ENCODE measurements around the gene BCAS3. TPM values are rescaled to one million over a fixed set of nuclear protein-coding genes. Genes with fewer than 3 reads are reported as not detected.

BCAS3 gene
- total RNA-seq, 1 experiment from 2014 or later, result 26.3 TPM

DNA sequence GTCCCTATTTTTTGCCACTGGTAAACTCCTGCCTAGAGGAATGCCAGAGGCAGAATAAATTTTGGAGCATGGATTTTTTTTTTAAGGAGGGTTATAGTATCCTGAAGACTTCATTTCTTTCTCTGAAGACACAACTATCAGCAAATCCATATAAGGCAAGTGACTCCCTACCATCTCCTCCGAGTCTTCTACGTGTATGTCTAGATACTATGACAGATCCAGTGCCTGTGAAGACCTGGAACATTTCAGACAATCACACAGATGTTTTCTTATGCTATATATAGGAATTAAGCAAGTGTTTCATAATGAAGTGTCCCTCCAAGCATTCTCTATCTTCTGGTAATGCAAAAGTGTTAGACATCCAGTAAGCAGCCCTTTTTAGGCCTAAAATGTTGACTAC is 466.5 kb downstream of the BCAS3 start:
- intact Hi-C loops (cut with micrococcal nuclease), result no loop called here
- CTCF ChIA-PET, result no interaction called here

DNA sequence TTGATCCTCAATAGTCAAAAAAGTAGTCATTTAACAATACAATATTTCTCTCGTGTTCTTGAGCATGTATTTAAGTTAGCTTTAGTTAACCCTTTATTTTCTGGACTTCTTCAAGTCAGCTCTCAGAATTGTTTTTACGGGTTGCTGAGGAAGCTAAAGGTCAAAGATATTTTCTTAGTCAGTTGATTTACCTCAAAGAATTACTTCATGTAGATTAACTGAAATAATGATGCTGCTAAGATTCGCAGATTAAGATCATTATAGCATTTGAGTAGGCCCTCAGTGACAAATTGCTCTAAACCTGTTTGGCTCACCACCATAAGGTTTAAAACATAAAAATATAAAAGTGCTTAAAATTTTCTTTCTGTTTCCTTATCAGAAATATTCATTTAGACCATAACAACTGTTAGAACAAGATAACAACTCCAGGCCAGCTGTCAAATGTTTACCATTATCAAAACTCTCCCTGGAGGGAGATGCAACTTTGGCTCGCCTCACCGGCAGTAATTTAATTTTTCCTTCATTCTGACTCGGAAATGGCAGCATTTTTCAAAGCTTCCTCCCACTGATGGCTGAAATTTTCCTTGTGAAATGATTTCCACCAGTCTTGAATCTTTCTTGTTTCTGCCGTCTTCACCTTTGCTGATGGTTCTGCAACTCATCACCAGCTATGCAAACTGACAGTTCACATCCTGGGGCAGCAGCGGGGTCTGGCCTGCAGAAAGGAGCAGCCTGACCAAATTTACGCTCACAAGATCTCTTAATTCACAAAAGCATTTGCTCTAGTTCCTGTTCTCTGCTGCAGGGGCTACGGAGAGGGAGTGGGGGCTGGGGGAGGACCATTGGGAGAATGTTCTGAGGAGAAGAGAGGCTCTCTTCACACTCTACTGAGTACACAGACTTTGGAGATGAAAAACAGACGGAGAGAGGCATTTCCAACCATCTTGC is 467.2 kb downstream of the BCAS3 start:
- intact Hi-C loops (cut with micrococcal nuclease), result no loop called here
- Histone ChIP-seq H3K4me1 (ENCODE audit: control insufficient read depth in 1 of 2, insufficient read depth in 2 of 2, low read length in 2 of 2) (no peaks in the 10 kb centered on the region), H3K9me3 (ENCODE audit: control insufficient read depth in 1 of 2, insufficient read depth in 1 of 2, low read depth in 1 of 2, low read length in 2 of 2) (no peaks in the 10 kb centered on the region), H3K4me3 (replicated peaks in 1 of 2; ENCODE audit: low read depth in 1 of 2, low read length in 2 of 2) (no peak overlapping the region), H2AFZ (ENCODE audit: low read depth, low read length, poor library complexity, severe bottlenecking) (no peak overlapping the region), H3K9ac (ENCODE audit: low read length) (no peak overlapping the region), H4K20me1 (ENCODE audit: insufficient read depth) (no peaks in the 10 kb centered on the region), H3K9me2 (ENCODE audit: insufficient read depth) (no peaks in the 10 kb centered on the region), H3K4me2 (ENCODE audit: low read length) (no peak overlapping the region), H3K36me3 (ENCODE audit: control insufficient read depth in 1 of 2, insufficient read depth in 2 of 2, low read length in 2 of 2) (no peaks in the 10 kb centered on the region), H3K27me3 (ENCODE audit: insufficient read depth, low read length) (no peaks in the 10 kb centered on the region), H3K79me2 (ENCODE audit: insufficient read depth, low read length) (no peaks in the 10 kb centered on the region), H3K27ac (ENCODE audit: low read depth, low read length) (no peak overlapping the region)
- DNase-seq (ENCODE audit: low read depth, low spot score), result no peak
- ATAC-seq, result no peak
- POLR2A ChIA-PET, result no interaction called here
- CTCF ChIA-PET, result no interaction called here
- RAD21 ChIA-PET (ENCODE audit: low non-redundant PET in 1 of 2, low total read pairs in 2 of 2, uncharacterized antibody in 2 of 2, unreplicated experiment in 2 of 2), result no interaction called here
- BruUV-seq (replicated peaks), result no TSS peak
- TF ChIP-seq CBX3 (IDR thresholded peaks at IDR 0.05; ENCODE audit: low read depth) (no peak), SRF (IDR thresholded peaks at IDR 0.05; ENCODE audit: low read depth) (no peak), SIN3A (IDR thresholded peaks at IDR 0.05; ENCODE audit: low read depth) (no peak), ZNF274 (IDR thresholded peaks at IDR 0.05; ENCODE audit: low read depth, low read length) (no peak), POLR2AphosphoS5 (IDR thresholded peaks at IDR 0.05; ENCODE audit: low read depth, low read length) (no peak), ELF1 (IDR thresholded peaks at IDR 0.05; ENCODE audit: borderline replicate concordance, low read depth) (no peak)
- TF ChIP-seq, protein P1, sequence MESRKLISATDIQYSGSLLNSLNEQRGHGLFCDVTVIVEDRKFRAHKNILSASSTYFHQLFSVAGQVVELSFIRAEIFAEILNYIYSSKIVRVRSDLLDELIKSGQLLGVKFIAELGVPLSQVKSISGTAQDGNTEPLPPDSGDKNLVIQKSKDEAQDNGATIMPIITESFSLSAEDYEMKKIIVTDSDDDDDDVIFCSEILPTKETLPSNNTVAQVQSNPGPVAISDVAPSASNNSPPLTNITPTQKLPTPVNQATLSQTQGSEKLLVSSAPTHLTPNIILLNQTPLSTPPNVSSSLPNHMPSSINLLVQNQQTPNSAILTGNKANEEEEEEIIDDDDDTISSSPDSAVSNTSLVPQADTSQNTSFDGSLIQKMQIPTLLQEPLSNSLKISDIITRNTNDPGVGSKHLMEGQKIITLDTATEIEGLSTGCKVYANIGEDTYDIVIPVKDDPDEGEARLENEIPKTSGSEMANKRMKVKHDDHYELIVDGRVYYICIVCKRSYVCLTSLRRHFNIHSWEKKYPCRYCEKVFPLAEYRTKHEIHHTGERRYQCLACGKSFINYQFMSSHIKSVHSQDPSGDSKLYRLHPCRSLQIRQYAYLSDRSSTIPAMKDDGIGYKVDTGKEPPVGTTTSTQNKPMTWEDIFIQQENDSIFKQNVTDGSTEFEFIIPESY (IDR thresholded peaks at IDR 0.05; ENCODE audit: extremely low read depth, insufficient replicate concordance, low read length), result no peak
- TF ChIP-seq, protein P2, sequence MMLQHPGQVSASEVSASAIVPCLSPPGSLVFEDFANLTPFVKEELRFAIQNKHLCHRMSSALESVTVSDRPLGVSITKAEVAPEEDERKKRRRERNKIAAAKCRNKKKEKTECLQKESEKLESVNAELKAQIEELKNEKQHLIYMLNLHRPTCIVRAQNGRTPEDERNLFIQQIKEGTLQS (IDR thresholded peaks at IDR 0.05), result no peak

More for the DNA sequence above, 466.5 kb downstream of the BCAS3 start:
- no TSS peak for BruUV-seq (replicated peaks)
- Histone ChIP-seq H3K79me2 (ENCODE audit: insufficient read depth, low read length) (no peaks in the 10 kb centered on the region), H3K9me2 (ENCODE audit: insufficient read depth) (no peaks in the 10 kb centered on the region), H3K9me3 (ENCODE audit: control insufficient read depth in 1 of 2, insufficient read depth in 1 of 2, low read depth in 1 of 2, low read length in 2 of 2) (no peaks in the 10 kb centered on the region), H3K4me2 (ENCODE audit: low read length) (no peak overlapping the region), H3K4me3 (replicated peaks in 1 of 2; ENCODE audit: low read depth in 1 of 2, low read length in 2 of 2) (no peak overlapping the region), H3K4me1 (ENCODE audit: control insufficient read depth in 1 of 2, insufficient read depth in 2 of 2, low read length in 2 of 2) (peaks cover 4 to 6% of the 10 kb centered on the region in 2 experiments; a peak in 3 of 4 replicates), H4K20me1 (ENCODE audit: insufficient read depth) (no peaks in the 10 kb centered on the region), H3K9ac (ENCODE audit: low read length) (no peak overlapping the region), H3K36me3 (ENCODE audit: control insufficient read depth in 1 of 2, insufficient read depth in 2 of 2, low read length in 2 of 2) (no peaks in the 10 kb centered on the region), H2AFZ (ENCODE audit: low read depth, low read length, poor library complexity, severe bottlenecking) (no peak overlapping the region), H3K27me3 (ENCODE audit: insufficient read depth, low read length) (no peaks in the 10 kb centered on the region), H3K27ac (ENCODE audit: low read depth, low read length) (no peak overlapping the region)
- TF ChIP-seq, protein P3, sequence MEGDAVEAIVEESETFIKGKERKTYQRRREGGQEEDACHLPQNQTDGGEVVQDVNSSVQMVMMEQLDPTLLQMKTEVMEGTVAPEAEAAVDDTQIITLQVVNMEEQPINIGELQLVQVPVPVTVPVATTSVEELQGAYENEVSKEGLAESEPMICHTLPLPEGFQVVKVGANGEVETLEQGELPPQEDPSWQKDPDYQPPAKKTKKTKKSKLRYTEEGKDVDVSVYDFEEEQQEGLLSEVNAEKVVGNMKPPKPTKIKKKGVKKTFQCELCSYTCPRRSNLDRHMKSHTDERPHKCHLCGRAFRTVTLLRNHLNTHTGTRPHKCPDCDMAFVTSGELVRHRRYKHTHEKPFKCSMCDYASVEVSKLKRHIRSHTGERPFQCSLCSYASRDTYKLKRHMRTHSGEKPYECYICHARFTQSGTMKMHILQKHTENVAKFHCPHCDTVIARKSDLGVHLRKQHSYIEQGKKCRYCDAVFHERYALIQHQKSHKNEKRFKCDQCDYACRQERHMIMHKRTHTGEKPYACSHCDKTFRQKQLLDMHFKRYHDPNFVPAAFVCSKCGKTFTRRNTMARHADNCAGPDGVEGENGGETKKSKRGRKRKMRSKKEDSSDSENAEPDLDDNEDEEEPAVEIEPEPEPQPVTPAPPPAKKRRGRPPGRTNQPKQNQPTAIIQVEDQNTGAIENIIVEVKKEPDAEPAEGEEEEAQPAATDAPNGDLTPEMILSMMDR (IDR thresholded peaks at IDR 0.05 in 2 of 3, conservative IDR thresholded peaks at IDR 0.05 in 1 of 3; ENCODE audit: borderline replicate concordance in 1 of 3, insufficient read depth in 1 of 3, low read depth in 2 of 3, low read length in 2 of 3), result no peak
- TF ChIP-seq EZH2phosphoT487 (IDR thresholded peaks at IDR 0.05; ENCODE audit: borderline replicate concordance), result no peak
- no peak for TF ChIP-seq ZNF274 (IDR thresholded peaks at IDR 0.05; ENCODE audit: low read depth, low read length)
- POLR2A ChIA-PET, result no interaction called here
- RAD21 ChIA-PET (ENCODE audit: low non-redundant PET in 1 of 2, low total read pairs in 2 of 2, uncharacterized antibody in 2 of 2, unreplicated experiment in 2 of 2), result no interaction called here
- ATAC-seq, result no peak
- no peak for DNase-seq (ENCODE audit: low read depth, low spot score)

Data from HCT116 (cell line).